HG02840 (cell line): ENCODE results near the gene CACUL1.
"Not testable (repeated sequence)": the region's sequence is repeated elsewhere in the genome, so short reads cannot be mapped to it uniquely, and the experiment has no call there.

Source experiments
- ATAC-seq: cut with Tn5 transposase; IDR thresholded peaks from one replicate; pipeline ENCODE4 v1.9.1; 2021; ENCODE audit warnings: mild to moderate bottlenecking, moderate library complexity, moderate number of reproducible peaks; ENCODE audit not compliant: unreplicated experiment, low FRiP score

The CACUL1 gene

DNA sequence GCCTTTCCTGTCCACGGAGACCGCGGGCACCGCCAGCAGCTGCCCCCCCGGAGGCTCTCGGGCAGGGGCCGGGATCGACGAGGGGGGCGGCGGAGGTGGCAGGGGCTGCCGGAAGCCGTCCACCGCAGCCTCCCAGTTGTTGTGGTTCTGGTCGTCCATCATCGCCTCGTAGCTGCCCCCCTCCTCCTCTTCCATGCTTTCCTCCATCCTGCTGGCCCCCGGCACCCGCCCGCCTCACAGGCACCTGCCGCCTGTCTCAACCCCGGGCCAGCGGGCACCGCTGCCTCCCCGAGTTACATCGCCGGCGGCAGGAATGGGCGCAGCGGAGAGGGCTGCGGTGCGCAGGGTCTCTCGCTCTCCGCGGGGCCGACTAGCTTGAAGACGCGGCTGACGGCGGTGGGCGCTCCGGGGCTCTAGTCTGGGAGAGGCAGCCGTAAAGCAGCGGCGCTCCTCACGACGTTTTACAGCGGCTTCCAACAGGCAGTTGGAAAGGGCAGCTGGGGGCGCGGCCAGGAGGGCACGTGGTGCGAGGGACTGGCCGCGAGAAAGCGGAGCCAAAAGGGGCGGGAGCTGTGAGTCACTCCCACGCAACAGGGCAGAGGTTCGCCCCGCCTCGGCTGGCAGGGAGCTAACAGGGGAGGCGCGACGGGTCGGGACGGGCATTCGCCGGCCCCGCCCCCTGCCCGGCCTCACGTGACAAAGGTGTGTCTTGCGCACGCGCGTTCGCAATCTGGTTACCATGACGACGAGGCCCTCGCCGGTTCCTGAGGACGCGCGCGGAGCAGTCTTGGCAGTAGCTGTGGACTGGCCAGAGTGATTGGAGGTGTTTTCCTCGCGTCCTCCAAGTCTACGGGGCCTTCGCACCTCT is at the start of gene CACUL1:
CACUL1 (minus strand) TSS at position 415 of the 868 bp plus-strand sequence; CDS start at position 207, 208 bp downstream.
- ATAC-seq: peak; percentile 95

DNA sequence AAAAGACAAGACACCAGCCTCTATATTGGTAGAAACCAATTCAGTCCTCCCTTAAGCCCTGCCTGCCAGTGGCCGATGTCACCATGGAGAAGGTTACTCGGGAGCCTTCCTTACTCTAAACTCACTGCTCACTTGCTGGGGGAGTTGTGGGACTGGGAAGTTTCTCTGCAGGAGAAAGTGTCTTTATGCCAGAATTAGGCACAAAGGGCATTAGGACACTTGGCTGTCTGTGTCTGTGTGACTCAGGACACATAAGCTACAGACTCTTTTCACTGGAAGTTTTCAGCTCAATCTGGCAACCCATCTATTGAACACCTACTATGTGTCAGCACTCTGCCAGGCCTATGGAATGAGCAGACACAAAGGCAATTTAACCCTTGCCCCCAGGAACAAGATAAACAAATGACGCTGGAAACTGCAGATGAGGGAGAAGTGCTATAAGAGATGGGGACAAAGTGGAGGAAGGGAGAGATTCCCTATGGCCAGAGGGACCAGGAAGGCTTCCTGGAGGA is 49.5 kb upstream of the CACUL1 start:
- ATAC-seq: no peak

DNA sequence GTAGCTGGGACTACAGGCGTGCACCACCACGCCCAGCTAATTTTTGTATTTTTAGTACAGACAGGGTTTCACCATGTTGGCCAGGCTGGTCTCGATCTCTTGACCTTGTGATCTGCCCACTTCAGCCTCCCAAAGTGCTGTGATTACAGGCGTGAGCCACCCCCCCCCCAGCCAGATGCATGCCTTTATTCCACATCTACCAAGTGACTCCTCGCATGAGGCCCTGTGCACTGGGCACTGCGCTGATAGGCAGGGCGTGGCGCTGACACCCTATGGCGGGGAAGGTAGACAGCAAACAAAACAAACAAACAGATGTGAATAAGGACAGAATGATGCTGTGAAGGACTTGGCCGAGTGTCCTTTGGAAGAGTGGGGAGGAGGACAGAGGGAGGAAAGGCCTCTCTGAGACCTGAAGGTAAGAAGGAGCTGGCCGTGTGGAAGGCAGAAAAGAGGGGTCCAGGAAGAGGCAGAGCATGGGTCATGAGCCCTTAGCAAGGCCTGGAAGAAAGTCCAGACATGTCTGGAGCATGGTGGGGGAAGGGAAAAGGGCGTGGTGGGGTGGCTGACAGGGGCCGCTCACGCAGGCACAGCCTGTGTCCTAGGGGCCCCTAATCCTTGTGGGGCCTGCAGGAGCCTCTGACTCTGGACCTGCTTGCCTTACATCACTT is 47.5 kb upstream of the CACUL1 start:
- ATAC-seq: no peak

DNA sequence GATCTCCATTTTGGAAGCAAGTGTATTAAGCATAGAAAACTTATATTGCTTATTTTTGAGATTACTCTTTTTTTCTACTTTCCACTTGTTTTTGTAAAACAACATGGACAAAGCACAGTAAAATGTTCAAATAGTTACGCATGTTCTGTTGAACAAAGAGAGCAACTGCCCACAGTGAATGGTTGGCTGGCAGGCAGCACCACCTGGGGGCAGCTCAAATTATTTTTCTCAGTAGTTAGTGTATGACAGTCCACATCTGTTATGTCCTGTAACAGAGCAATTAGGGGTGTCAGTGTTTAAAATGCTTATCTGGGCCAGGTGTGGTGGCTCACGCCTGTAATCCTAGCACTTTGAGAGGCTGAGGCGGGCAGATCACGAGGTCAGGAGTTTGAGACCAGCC is 46.1 kb upstream of the CACUL1 start:
- ATAC-seq: no peak

DNA sequence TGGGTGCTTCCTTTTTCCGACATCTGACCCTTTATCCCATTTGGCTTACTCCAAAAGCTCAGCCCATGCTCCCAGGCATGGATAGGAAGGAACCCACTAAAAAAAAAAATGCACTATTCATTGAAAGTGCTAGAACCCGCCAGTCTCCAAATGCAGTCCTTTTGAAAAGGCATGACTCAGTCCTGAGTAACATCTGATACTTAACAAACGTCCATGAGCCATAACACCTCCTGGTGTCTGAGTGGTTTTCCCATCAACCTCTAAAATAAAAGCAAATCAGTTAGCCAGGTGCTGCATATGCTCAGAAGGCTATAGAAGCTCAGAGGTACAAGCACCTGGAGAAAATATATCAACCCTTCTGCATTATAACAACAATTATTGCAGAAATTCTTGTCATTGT is 45.0 kb upstream of the CACUL1 start:
- no peak for ATAC-seq

DNA sequence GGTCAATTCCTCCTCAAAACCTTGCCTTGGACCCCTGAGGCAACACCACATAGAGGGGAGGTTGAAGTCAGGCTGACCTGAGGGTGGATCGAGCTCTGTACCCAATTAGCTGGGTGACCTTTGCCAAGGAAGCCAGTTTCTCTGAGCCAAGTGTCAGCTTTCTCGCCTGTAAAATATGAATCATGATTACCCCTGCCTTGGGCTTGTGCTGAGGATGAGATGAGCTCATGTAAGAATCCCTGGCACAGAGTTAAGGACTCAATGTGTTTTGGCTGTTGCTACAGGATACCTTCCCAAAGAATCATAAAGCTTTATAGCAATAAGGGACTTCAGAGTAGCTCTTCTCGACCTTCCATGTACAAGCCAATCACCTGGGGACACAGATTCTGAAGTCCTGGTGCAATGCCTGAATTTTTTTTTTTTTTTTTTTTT is 43.5 kb upstream of the CACUL1 start:
- no peak for ATAC-seq

DNA sequence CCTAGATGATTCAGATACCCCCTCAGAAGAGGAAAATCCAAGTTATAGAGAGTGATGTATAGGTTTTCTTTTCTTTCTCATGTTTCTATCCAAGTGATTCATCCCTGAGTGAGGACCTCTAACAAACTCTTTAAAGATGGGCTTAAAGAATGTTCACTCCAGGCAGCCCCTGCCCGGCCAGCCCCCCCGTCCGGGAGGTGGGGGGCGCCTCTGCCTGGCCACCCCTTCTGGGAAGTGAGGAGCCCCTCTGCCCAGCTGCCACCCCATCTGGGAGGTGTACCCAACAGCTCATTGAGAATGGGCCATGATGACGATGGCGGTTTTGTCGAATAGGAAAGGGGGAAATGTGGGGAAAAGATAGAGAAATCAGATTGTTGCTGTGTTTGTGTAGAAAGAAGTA is 40.2 kb upstream of the CACUL1 start:
- not testable (repeated sequence) for ATAC-seq

DNA sequence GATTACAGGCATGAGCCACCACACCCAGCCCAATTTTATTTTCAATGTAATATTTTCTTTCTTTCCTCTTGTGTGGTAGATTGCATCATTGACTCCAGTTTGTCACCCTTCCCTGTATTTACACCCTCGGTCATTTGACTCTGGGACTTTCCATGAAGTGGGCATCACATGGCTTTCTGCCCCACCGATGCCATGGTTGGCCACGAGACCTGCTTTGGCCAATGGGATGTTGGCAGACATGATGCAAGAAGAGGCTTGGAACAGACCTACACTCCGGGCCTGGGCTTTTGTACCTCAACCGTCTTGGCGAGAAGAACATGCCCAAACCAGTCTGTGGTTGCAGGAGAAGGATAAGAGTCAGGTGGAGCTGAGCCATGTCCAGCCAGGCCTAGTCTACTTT is 38.8 kb upstream of the CACUL1 start:
- ATAC-seq: no peak

DNA sequence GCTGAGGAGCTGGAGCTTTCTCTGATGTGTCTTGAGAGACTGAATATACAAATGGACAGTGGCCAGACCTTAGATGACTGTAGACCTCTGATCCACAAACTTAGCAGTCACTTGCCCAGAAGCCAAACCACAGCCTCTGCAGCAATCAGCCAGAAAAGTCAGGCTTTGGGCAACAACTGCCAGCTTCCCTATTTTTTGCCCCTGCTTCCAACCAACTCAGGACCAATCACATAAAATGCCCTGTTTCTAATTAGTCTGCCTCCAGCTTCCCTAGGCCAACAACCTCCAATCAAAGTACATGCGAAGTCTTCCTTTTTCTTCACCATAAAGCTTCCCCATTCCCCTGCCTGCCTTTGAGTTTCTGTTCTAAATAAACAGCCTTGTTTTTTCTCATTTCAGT is 37.8 kb upstream of the CACUL1 start:
- ATAC-seq: no peak

DNA sequence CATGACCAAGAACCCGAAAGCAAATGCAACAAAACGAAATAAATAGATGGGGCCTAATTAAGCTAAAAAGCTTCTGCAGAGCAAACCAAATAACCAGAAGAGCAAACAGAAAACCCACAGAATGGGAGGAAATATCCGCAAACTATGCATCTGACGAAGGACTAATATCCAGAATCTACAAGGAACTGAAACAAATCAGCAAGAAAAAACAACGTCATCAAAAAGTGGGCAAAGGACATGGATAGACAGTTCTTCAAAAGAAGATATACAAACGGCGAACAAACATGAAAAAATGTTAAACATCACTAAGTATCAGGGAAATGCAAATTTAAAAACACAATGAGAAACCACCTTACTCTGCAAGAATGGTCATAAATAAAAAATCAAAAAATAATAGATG is 35.3 kb upstream of the CACUL1 start:
- ATAC-seq: no peak

DNA sequence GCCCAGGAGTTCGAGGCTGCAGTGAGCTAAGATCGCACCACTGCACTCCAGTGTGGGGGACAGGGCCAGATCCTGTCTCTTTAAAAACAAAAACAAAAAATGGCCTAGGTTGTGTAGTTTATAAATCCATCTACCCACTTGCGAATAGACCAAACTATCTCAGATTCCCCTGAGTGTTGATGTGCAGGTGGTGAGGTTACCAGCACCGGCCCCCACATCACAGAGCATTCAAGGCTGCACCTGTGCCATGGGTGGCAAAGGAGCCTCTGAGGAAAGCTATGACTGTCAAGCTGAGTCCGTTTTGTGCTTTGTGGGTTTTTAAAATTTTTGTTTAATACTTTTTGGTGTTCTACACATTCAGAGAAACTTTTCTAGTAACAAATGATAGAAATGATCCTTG is 30.8 kb upstream of the CACUL1 start:
- ATAC-seq: no peak

DNA sequence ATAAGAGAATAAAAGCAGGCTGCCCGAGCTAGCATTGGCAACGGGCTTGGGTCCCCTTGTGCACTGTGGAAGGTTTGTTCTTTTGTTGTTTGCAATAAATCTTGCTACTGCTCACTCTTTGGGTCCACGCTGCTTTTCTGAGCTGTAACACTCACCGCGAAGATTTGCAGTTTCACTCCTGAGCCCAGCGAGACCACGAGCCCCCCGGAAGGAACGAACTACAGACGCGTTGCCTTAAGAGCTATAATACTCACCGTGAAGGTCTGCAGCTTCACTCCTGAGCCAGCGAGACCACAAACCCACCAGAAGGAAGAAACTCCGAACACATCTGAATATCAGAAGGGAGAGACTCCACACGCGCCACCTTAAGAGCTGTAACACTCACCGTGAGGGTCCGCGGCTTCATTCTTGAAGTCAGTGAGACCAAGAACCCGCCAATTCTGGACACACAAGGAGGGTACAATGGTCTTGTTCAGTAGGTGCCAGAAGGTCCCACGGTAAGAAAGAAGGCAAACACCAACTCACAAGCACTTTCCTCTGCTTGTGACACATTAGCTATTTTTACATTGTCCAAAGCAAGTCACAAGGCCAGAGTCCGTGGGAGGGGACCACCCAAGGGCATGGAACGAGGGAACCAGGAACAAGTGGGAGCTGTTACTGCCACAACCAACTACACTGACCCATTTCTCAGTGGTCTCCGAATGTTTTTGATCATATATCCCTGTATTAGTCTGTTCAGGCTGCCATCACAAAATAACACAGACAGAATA is 29.2 kb upstream of the CACUL1 start:
- no peak for ATAC-seq

DNA sequence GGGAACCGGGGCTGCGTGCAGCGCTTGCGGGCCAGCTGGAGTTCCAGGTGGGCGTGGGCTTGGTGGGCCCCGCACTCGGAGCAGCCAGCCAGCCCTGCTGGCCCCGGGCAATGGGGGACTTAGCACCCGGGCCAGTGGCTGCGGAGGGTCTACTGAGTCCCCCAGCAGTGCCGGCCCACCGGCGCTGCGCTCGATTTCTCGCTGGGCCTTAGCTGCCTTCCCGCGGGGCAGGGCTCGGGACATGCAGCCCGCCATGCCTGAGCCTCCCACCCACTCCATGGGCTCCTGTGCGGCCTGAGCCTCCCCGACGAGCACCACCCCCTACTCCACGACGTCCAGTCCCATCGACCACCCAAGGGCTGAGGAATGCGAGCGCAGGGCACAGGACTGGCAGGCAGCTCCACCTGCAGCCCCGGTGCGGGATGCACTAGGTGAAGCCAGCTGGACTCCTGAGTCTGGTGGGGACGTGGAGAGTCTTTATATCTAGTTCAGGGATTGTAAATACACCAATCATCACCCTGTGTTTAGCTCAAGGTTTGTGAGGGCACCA is 28.2 kb upstream of the CACUL1 start:
- ATAC-seq: not testable (repeated sequence)

DNA sequence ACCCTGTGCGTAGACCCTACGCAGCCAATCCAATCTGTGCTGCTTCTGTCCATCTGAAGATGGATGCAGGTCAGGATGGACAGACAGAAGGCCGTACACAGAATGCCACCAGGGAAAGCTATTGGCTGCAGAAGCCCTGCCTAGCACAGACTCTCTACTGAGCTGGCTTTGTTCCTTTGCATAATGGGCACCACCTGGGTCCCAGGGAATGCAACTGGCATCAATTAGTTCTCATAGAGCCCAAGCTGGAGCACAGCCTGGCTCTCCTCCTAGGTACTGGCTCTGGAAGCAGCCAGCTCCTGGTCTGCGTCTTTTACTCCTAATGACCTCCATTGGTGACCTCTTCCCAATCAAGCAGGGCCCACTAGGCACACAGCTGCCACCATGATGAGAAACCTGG is 26.8 kb upstream of the CACUL1 start:
- no peak for ATAC-seq

DNA sequence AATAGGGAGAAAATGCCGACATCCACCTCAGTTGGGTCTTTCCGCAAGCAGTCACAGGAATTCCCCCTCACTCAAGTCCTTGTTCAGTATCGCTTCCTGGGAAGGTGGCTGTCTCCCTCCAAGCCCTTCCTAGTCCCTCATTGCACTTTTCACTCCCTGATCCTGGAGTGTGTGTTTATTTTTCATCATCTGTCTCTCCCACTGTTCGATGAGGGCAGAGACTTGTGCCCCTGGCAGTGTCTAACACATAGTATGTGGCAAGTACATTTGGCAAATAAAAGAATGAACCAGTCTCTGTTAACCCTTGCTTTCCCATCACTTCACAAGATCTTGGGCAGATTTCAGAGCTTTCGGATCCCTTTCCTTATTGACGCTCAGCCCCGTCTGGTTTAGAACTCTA is 24.0 kb upstream of the CACUL1 start:
- no peak for ATAC-seq

DNA sequence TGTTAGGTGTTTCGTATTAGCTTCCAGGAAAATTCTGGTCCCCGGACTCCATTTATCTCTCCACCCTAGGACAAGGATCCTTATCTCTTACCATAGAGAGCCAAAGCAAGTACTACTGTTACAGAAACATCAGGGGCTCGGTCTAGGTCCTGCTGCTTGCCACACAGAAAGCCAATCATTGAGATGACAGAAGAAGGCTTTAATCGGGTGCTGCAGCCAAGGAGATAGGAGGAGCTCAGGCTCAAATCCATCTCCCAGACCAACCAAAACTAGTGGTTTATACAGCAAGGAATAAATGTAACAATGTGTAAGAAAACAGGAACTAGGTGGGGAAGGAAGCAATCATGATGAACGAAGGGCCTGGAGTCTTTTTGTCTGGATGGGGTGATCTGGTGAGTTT is 22.2 kb upstream of the CACUL1 start:
- ATAC-seq: no peak

DNA sequence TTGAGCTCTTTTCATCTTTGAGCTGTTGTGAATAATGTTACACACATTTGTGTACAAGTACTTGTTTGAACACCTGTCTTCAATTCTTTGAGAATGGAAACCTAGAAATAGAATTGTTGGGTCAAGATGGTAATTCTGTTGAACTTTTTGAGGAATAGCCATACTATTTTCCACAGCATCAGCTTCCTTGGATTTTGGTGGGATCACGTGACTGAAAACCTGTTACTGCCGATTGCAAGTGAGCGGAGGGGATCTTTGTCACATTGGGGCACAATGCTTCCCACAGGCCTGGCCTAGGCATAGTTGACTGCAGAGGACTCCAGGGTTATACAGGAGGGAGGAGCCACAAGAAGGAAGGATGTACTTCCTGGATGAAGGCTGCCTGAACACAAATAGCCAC is 21.3 kb upstream of the CACUL1 start:
- ATAC-seq: no peak

DNA sequence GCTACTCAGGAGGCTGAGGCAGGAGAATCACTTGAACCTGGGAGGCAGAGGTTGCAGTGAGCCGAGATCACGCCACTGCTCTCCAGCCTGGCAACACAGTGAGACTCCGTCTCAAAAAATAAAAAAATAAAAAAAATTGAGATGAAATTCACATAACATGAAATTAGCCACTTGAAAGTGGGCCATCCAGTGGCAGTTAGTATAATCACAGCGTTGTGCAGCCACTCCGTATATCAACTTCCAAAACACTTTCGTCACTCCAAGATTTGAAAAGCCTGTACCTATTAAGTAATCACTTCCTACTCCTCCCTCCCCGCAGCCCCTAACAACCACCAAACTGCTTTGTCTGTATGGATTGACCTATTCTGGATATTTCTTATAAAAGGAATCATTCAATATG is 20.7 kb upstream of the CACUL1 start:
- ATAC-seq: no peak

DNA sequence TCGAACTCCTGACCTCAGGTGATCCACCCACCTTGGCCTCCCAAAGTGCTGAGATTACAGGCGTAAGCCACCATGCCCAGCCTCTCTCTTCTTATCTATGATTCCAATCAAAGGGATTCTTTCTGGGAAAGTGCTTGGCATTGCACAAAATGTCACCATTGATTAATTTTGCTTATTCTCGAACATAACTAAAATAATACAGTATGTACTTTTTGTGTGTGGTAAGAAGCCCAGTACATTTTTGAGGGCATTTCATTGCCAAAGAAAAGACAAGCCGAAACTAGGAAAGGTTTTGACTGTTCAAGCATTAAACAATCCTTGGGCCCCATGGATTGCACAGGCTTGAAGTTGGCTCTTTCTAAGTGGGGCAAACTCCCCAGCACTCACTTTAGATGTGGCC is 18.3 kb upstream of the CACUL1 start:
- ATAC-seq: no peak

DNA sequence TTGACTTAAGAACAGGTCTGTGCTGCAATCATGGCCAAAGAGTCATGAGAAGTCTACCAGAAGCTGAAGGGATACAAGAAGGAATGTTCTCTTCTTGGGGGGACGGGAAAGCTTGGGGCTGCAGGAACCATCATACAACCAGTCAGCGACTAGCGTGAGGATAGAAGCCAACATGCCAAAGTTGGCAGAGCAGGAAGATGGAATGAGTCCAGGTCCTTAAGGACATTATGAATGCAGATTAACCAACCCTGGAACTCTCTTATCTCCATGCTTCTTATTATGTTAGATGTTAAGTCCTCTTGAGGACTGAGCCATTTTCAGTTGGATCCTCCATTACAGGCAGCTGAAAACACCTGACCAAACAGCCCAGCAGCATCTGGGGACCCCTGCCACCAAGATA is 17.2 kb upstream of the CACUL1 start:
- ATAC-seq: no peak
